ENCODE data around the gene CCDC178.
"Not testable (repeated sequence)": the region's sequence is repeated elsewhere in the genome, so short reads cannot be mapped to it uniquely, and the experiment has no call there.

The CCDC178 gene

GRCh38 chr18:33424266-33424946, 16.1 kb downstream of the CCDC178 start:
- no peak for DNase-seq (ENCODE audit: low spot score)
- H3K27ac ChIP-seq = no peak overlapping the region
- no peak for TF ChIP-seq CTCF (IDR thresholded peaks at IDR 0.05)
- no peak overlapping the region for H3K4me3 ChIP-seq

- Histone ChIP-seq H3K4me3 (no peak overlapping the region), H3K27ac (no peak overlapping the region)
- no peak for DNase-seq (ENCODE audit: low spot score)
- no peak for TF ChIP-seq CTCF (IDR thresholded peaks at IDR 0.05)
These were observed 19.3 kb downstream of the CCDC178 start for GRCh38 chr18:33421225-33421624.

DNA sequence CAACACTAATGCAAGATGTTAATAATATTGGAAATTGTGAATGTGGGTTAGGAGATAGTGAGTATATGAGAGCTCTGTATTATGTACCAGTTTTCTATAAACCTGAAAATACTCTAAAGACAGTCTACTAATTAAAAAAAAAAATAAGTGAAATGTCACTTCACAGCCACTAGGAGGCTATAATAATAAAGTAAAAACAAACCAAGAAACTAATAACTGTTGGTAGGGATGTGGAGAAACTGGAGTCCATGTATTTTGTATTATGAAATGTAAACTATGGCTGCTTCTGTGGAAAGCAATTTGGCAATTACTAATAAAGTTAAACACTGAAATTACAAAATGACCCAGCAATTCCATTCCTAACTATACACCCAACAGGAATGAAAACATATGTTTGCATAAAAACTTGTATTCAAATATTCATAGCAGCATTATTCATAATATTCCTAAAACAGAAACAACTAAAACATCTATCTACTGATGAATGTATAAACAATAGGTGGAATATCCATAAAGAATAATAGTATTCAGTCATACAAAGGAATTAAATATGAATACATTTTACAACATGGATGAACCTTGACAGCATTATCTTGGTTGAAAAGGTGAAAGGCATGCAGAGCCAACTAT, 36.2 kb downstream of the CCDC178 start:
- DNase-seq (ENCODE audit: low spot score) = no peak
- H3K27ac ChIP-seq = no peak overlapping the region
- no peak overlapping the region for H3K4me3 ChIP-seq
- TF ChIP-seq CTCF (IDR thresholded peaks at IDR 0.05) = no peak

DNA sequence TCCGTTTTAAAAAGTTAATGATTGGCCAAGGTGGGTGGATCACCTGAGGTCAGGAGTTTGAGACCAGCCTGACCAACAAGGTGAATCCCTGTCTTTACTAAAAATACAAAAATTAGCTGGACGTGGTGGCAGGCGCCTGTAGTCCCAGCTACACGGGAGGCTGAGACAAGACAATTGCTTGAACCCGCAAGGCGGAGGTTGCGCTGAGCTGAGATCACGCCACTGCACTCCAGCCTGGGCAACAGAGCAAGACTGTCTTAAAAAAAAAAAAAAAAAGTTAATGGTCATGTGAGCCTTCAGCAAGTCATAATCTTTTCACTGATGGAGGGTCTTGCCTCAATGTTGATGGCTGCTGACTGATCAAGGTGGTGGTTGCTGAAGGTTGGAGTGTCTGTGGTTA, 41.6 kb downstream of the CCDC178 start:
- DNase-seq (ENCODE audit: low spot score); H3K27ac ChIP-seq; H3K4me3 ChIP-seq: not testable (repeated sequence)

DNA sequence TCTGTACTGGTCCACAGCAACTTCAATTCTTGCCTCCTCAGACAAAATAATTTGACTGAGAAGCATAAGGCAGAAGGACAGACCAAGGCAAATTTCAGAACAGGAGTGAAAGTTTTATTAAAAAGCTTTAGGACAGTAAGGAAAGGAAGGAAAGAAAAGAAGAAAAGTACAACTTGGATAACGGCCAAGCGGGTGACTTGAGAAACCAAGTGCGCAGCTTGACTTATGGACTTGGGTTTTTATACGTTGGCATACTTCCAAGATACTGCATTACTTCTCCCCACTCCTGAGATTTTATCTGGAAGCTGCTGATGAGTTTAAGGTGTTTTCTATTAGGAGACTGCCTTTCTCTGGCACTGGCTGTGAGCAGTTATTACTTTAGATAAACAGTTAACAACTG, 64.7 kb downstream of the CCDC178 start:
- Histone ChIP-seq H3K27ac (no peak overlapping the region), H3K4me3 (no peak overlapping the region)
- no peak for DNase-seq (ENCODE audit: low spot score)
- no peak for TF ChIP-seq CTCF (IDR thresholded peaks at IDR 0.05)

GRCh38 chr18:33372442-33372841, 68.1 kb downstream of the CCDC178 start:
- DNase-seq (ENCODE audit: low spot score) = no peak

More at GRCh38 chr18:33372442-33372841, 68.1 kb downstream of the CCDC178 start:
- no peak overlapping the region for H3K27ac ChIP-seq
- no peak for TF ChIP-seq CTCF (IDR thresholded peaks at IDR 0.05)
- no peak overlapping the region for H3K4me3 ChIP-seq
